Heart left ventricle (tissue), 16 donors: ENCODE measurements around the gene SURF6. TPM values are rescaled to one million over a fixed set of nuclear protein-coding genes. Genes with fewer than 3 reads are reported as not detected.
A peak's percentile ranks its signal among the peaks of the same experiment; 100 is the strongest.

Source experiments
- ATAC-seq, 4 donors: fragments of 200-7000 bp; cut with Tn5 transposase; one replicate each; pipeline ENCODE4 v1.9.1; 2020 to 2022; ENCODE audit warnings: moderate library complexity in 4 of 4, mild to moderate bottlenecking in 3 of 4, moderate number of reproducible peaks in 1 of 4
- DNase-seq, 5 donors: peaks; one replicate each; pipeline ENCODE4 v3.0.0-alpha.2; 2020
- H3K27ac ChIP-seq, 12 donors: fragments of 200-600 bp; sonication (generic) in 4 of 12; one replicate each; pipeline versions ENCODE4 v1.5.0 to v1.8.0; 2016 to 2022; ENCODE audit warnings: mild to moderate bottlenecking in 2 of 12
- H3K27me3 ChIP-seq, 9 donors: fragments of 200-600 bp; sonication (generic) in 2 of 9; one replicate each; pipeline versions ENCODE4 v1.5.1 to v1.8.0; 2016 to 2022; ENCODE audit warnings: mild to moderate bottlenecking in 3 of 9
- H3K36me3 ChIP-seq, 9 donors: fragments of 200-600 bp; sonication (generic) in 2 of 9; one replicate each; pipeline versions ENCODE4 v1.5.0 to v1.8.0; 2018 to 2022; ENCODE audit warnings: mild to moderate bottlenecking in 2 of 9
- H3K4me1 ChIP-seq, 12 donors: fragments of 200-600 bp; sonication (generic) in 4 of 12; one replicate each; pipeline versions ENCODE4 v1.5.0 to v1.8.0; 2016 to 2022; ENCODE audit warnings: mild to moderate bottlenecking in 3 of 12
- H3K4me3 ChIP-seq, 12 donors: fragments of 200-600 bp; sonication (generic) in 4 of 12; one replicate each; pipeline versions ENCODE4 v1.5.0 to v1.8.0; 2017 to 2022; ENCODE audit warnings: mild to moderate bottlenecking in 9 of 12, moderate library complexity in 4 of 12
- H3K9me3 ChIP-seq, 12 donors: fragments of 200-600 bp; sonication (generic) in 4 of 12; one replicate each; pipeline versions ENCODE4 v1.5.0 to v1.8.0; 2016 to 2022; ENCODE audit warnings: mild to moderate bottlenecking in 1 of 12
- POLR2A ChIP-seq, 2 donors: fragments of 450-650 bp; IDR thresholded peaks; one replicate each; pipeline ENCODE4 v1.6.1; 2017; ENCODE audit warnings: antibody characterized with exemption in 2 of 2, mild to moderate bottlenecking in 2 of 2, moderate library complexity in 2 of 2
- WGBS, 4 donors: extraction: QIAGEN DNeasy Blood & Tissue Kit in 2 of 4; methylation state at CpG; one replicate each; pipeline versions ENCODE4 v1.1.5 to v1.1.7; 2013 to 2018; 5-methylcytosine and 5-hydroxymethylcytosine counted together
- intact Hi-C, 10 donors: fragments of 100-400 bp; cut with DNase I; formaldehyde crosslinking; loops; one replicate each; pipeline versions ENCODE4 v1.11.1 to v1.14.2; 2022
- long read RNA-seq, 3 donors: library from polyadenylated mRNA; unstranded; transcript quantifications; one replicate each; pipeline ENCODE4 v2.0.0, GENCODE V29; 2020 to 2021
- polyA plus RNA-seq, 2 donors: library from polyadenylated mRNA; stranded (reverse); fragments of 200-250 nt; gene quantifications; one replicate each; pipeline ENCODE4 v1.2.3, GENCODE V29; 2013
- total RNA-seq, 9 donors: library from RNA; depleted of rRNA in 2 of 9; stranded (reverse); fragments of >200 nt in 2 of 9; fragmentation: NEBNext Ultra II Directional in 3 of 9; extraction: Animal tissue kit (Norgen Biotek cat#: 25700) in 3 of 9; gene quantifications; one replicate each; pipeline versions ENCODE4 v1.1.0 to v1.2.4, GENCODE V29; 2016 to 2023
- TF ChIP-seq, protein P1 (sequence below), 12 donors: fragments of 200-600 bp; sonication (generic) in 4 of 12; IDR thresholded peaks; one replicate each; pipeline versions ENCODE4 v1.5.0 to v1.8.0; 2018 to 2022; ENCODE audit warnings: antibody characterized with exemption in 12 of 12, mild to moderate bottlenecking in 5 of 12
- donor health status: ischemic (EF 13 %, LVEDD 7.1; RV severe dilation, severe dysfunction).
- donor health status: healthy with polysubstance abuse.
- donor health status: DM: no; HTN: yes; CAD: no.
- donor health status: DM: no; HTN: no; CAD: no.
- donor health status: ischemic (EF 25% LVEDD 6.9; RV normal size, moderate dysfunction).
- donor health status: ischemic (EF 25% LVEDD 5.7; RV mildly dilated, moderate dysfunction).
- donor health status: healthy.
- donor health status: DM: yes; HTN: yes; CAD: no.
- donor health status: ischemic (EF 35%, LVEDD 5.7; RV mildly dilated, moderate dysfunction).
- donor health status: nonischemic (EF 11% LVEDD 7.7; RV severe dilation, severe dysfunction).
- donor health status: DM: yes; HTN: yes; CAD: no.
- donor health status: PGD.
- donor health status: ischemic (EF 29% LVEDD 5.4; RV normal size, mild dysfunction).
- donor health status: nonischemic (EF 23%, LVEDD 6.1; RV moderate dilation, normal function).

SURF6 gene
- total RNA-seq (10 to 100 TPM in 6 of 9 donors, 1 to 10 TPM in 3; 9.2 to 16.0 (median 11.1) TPM), polyA plus RNA-seq (10 to 100 TPM; 12.3 to 19.6 TPM)
- long read RNA-seq, donor 1, full-length matches to known transcripts, result 36 of 48 reads
- long read RNA-seq, donor 1, partial matches to known transcripts, result 4 of 48 reads
- long read RNA-seq, donor 1, other reads (novel, unspliced or antisense), result 8 of 48 reads
- long read RNA-seq, donor 2, full-length matches to known transcripts, result 83 of 95 reads
- long read RNA-seq, donor 2, partial matches to known transcripts, result 7 of 95 reads
- long read RNA-seq, donor 2, other reads (novel, unspliced or antisense), result 5 of 95 reads
- long read RNA-seq, donor 3, full-length matches to known transcripts, result 29 of 36 reads
- long read RNA-seq, donor 3, partial matches to known transcripts, result 2 of 36 reads
- long read RNA-seq, donor 3, other reads (novel, unspliced or antisense), result 5 of 36 reads

DNA sequence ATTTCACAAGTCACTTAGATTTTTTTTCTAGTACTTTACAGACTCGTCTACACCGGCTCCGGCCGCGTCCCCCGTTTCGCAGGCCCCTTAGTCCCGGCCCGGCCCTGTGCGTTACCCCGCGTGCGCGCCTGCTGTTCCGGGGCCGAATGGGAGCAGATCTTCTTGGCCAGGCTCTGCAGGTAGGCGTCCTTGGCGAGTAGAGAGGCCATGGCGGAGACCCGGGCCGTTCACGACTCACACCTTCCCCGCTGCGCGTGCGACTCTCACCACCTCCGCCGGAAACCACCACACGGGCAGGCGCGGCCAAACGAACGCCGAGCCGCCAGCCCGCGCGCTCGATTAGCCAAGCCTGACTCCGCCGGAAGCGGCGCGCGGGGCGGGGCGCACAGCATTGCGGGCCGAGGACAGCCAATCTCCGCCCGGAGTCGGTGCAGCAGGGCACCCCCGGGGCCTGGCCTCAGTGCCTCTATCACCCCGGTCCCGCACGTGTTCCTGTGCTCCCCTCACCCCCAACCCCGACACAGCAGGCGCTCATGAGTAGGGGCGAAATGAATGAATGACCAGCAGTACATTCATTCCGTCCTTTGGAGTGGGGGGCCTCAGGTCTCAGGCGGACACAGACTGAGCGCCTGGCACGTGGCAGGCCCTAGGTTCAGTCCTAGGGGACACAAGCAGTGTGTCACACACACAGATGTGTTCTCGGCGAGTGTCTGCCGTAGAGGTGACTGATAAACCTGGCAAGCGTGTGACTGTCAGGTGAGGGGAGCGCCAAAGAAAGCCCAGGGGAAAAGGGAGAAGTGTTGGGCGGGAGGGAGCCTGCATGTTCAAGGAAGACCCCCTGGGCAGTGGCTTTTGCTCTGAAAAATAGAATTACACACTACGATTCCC is at the start of gene SURF6:
Gene SURF6 (minus strand): TSS at position 265 of the 888 bp plus-strand sequence. CDS start 56 bp downstream, at position 209.
- no peaks in the 10 kb centered on the region for H3K9me3 ChIP-seq
- peak; percentile 89 to 97 (median 96) for ATAC-seq
- WGBS, 4 donors, result 3 to 6% (median 4%) methylated on average over 42 to 70 of the region's 70 CpGs
- TF ChIP-seq, protein P1, sequence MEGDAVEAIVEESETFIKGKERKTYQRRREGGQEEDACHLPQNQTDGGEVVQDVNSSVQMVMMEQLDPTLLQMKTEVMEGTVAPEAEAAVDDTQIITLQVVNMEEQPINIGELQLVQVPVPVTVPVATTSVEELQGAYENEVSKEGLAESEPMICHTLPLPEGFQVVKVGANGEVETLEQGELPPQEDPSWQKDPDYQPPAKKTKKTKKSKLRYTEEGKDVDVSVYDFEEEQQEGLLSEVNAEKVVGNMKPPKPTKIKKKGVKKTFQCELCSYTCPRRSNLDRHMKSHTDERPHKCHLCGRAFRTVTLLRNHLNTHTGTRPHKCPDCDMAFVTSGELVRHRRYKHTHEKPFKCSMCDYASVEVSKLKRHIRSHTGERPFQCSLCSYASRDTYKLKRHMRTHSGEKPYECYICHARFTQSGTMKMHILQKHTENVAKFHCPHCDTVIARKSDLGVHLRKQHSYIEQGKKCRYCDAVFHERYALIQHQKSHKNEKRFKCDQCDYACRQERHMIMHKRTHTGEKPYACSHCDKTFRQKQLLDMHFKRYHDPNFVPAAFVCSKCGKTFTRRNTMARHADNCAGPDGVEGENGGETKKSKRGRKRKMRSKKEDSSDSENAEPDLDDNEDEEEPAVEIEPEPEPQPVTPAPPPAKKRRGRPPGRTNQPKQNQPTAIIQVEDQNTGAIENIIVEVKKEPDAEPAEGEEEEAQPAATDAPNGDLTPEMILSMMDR (IDR thresholded peaks at IDR 0.05), result no peak
- TF ChIP-seq POLR2A (IDR thresholded peaks at IDR 0.05), result peak in 1 of 2 donors; percentile 76
- peak; percentile 91 to 96 (median 93) for DNase-seq
- H3K27me3 ChIP-seq, result no peaks in the 10 kb centered on the region
- H3K4me1 ChIP-seq, result peaks cover 6 to 45% (median 20%) of the 10 kb centered on the region in 12 donors
- peak within 1 kb of the TSS in 11 of 12 donors; percentile 64 to 91 (median 81) for H3K27ac ChIP-seq
- intact Hi-C loops, result loop anchor here in 4 of 10 donors (1.0 to 10.0 kb wide), 4 partner anchors 39 to 101 kb away; partner anchors contain the start of genes STKLD1 (in 3 of the 4) and SURF4 (in 3 of the 4)
- peak within 1 kb of the TSS; percentile 68 to 100 (median 82) for H3K4me3 ChIP-seq
- peaks cover 0 to 62% (median 50%) of the 10 kb centered on the region in 9 donors for H3K36me3 ChIP-seq

GRCh38 chr9:133385452-133385851 is 49.5 kb upstream of the SURF6 start:
- Histone ChIP-seq H3K27me3 (no peaks in the 10 kb centered on the region), H3K4me1 (no peaks in the 10 kb centered on the region), H3K9me3 (no peaks in the 10 kb centered on the region), H3K27ac (no peak overlapping the region), H3K4me3 (no peak overlapping the region), H3K36me3 (no peaks in the 10 kb centered on the region)
- TF ChIP-seq POLR2A (IDR thresholded peaks at IDR 0.05), result no peak
- TF ChIP-seq, protein P1 (IDR thresholded peaks at IDR 0.05), result no peak
- ATAC-seq (no peak), DNase-seq (no peak)
- intact Hi-C loops, result no loop called here
- 86 to 90% (median 87%) methylated on average over 13 to 14 of the region's 14 CpGs for WGBS, 4 donors

- Histone ChIP-seq H3K9me3 (no peaks in the 10 kb centered on the region), H3K27ac (no peak overlapping the region), H3K36me3 (no peaks in the 10 kb centered on the region), H3K27me3 (no peaks in the 10 kb centered on the region), H3K4me1 (no peaks in the 10 kb centered on the region), H3K4me3 (no peak overlapping the region)
- intact Hi-C loops, result no loop called here
- 81 to 91% (median 88%) methylated on average over 17 of the region's 17 CpGs for WGBS, 4 donors
- DNase-seq, result peak in 1 of 5 donors; percentile 30
- TF ChIP-seq, protein P1 (IDR thresholded peaks at IDR 0.05), result no peak
- TF ChIP-seq POLR2A (IDR thresholded peaks at IDR 0.05), result no peak
- no peak for ATAC-seq
Observed at GRCh38 chr9:133384736-133385321, 48.8 kb upstream of the SURF6 start.
